Measurements from ENCODE around the gene MRFAP1L1.

GRCh38 chr4:6722891-6723290, 13.2 kb upstream of the MRFAP1L1 start:
- TF ChIP-seq EZH2 (IDR thresholded peaks at IDR 0.05; ENCODE audit: insufficient read depth, poor library complexity, severe bottlenecking) (no peak), EZH2phosphoT487 (IDR thresholded peaks at IDR 0.05; ENCODE audit: insufficient read depth, low read depth) (no peak)
